Measurements from ENCODE around the gene RNASEH1. TPM values are rescaled to one million over a fixed set of nuclear protein-coding genes. Genes with fewer than 3 reads are reported as not detected.

Gene RNASEH1
- total and polyA plus RNA-seq, 10 of the 15 experiments (the other 5 are each of a cell fraction or from before 2014, with no cell fraction given) = 18.2 to 68.5 (median 28.2) TPM

DNA sequence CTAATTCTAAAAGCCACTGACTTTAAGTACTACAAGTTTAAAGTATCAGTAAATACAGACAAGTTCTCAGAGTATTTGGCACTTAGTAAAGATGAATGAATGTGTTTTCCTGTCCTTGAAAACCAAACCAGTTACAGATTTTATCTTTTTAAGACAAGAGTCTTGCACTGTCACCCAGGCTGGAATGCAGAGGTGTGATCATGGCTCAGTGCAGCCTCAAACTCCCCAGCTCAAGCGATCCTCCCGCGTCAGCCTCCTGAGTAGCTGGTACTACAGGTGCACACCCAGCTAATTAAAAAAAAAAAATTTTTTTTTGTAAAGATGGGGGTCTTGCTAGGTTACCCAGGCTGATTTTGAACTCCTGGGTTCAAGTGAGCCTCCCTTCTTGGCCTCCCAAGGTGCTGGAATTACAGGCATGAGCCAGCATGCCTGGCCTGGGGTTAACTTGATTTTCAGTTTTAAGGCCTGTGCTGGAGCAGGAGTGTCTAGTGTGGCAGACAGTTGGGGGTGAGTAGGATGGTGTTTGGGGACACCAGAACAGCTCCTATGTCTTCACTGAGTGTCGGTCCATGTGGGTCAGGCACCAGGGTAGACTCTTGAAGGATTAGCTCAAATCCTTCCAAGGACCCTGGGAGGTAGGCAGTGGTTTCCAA, 26.6 kb upstream of the RNASEH1 start:
- Histone ChIP-seq H3K79me2 (ENCODE audit: control insufficient read depth, insufficient read depth, low read length) (peaks cover 15% of the 10 kb centered on the region), H3K9ac (ENCODE audit: control insufficient read depth, insufficient read depth, low read length) (no peak overlapping the region), H3K4me3 (no peak overlapping the region), H3K27ac (ENCODE audit: control insufficient read depth, insufficient read depth) (no peak overlapping the region), H3K4me2 (ENCODE audit: control insufficient read depth, insufficient read depth) (no peak overlapping the region), H3K36me3 (ENCODE audit: control insufficient read depth in 2 of 2, insufficient read depth in 2 of 2, low read length in 1 of 2) (peaks cover 19 to 44% of the 10 kb centered on the region in 2 experiments), H4K20me1 (ENCODE audit: control insufficient read depth, insufficient read depth) (peaks cover 5% of the 10 kb centered on the region; the same call in 1 of the 2 replicates), H3K4me1 (ENCODE audit: control insufficient read depth, insufficient read depth, low read length) (no peaks in the 10 kb centered on the region; the same call in 1 of the 2 replicates), H3K9me3 (replicated peaks; ENCODE audit: control insufficient read depth, insufficient read depth, low read length) (no peaks in the 10 kb centered on the region), H2AFZ (ENCODE audit: control insufficient read depth, low read depth, low read length) (no peak overlapping the region), H3K27me3 (replicated peaks in 1 of 2; ENCODE audit: control insufficient read depth in 2 of 2, insufficient read depth in 2 of 2, low read length in 1 of 2) (no peaks in the 10 kb centered on the region)
- ChIA-PET SMC1A (ENCODE audit: uncharacterized antibody, unreplicated experiment) (interaction anchor here (0.7 to 1.4 kb wide), 3 partner anchors 11 to 40 kb away, joined by 3 to 4 read pairs (median 3); no protein-coding TSS in a partner anchor), RAD21 (ENCODE audit: unreplicated experiment) (interaction anchor here (1.3 kb wide), 1 partner anchor 39 kb away, joined by 4 read pairs; no protein-coding TSS in a partner anchor), POLR2A (interaction anchor here (0.5 to 1.2 kb wide), 2 partner anchors 25 to 348 kb away, joined by 3 read pairs; no protein-coding TSS in a partner anchor), CTCF (interaction anchor here (0.6 to 0.9 kb wide), 2 partner anchors 21 to 161 kb away, joined by 3 read pairs; no protein-coding TSS in a partner anchor)
- no peak for FAIRE-seq
- in situ Hi-C loops (cut with MboI) (no loop called here), intact Hi-C loops (cut with micrococcal nuclease; ENCODE audit: unreplicated experiment) (no loop called here)
- DNase-seq (ENCODE audit: low read depth, low spot score) = no peak
- BruUV-seq (replicated peaks) = no TSS peak
- TF ChIP-seq PML (IDR thresholded peaks at IDR 0.05; ENCODE audit: low read length) (no peak), ETV6 (conservative IDR thresholded peaks at IDR 0.05 in 1 of 2, IDR thresholded peaks at IDR 0.05 in 1 of 2; ENCODE audit: borderline replicate concordance in 1 of 2, low read depth in 1 of 2) (no peak), NFYA (IDR thresholded peaks at IDR 0.05; ENCODE audit: borderline replicate concordance, low read depth, low read length) (no peak), HDAC6 (IDR thresholded peaks at IDR 0.05; ENCODE audit: unreplicated experiment) (no peak)
- 83% methylated on average over 4 of the region's 4 CpGs for WGBS (ENCODE audit: insufficient coverage, insufficient replicate concordance, low lambda C conversion rate, missing lambda C conversion rate)
- ATAC-seq = no peak

DNA sequence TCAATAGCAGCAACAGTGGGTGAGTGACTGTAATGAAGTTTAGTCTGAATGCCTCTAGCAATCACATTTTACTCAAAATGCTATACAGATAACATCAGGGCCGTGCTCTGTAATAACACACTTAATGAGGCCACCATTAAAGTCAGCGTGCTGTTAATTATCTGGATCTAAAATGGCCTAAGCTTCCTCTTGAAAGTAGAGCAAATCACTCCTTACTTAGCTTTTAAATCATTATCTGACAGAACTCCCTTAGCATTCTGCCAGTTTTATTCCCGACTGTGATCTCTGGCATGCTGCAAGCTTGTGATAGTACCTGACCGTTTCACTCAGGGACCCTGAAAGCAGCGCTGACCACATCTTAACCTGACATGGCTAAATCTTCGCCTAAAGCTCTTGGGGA, 25.9 kb upstream of the RNASEH1 start:
- POLR2A ChIA-PET = interaction anchor here (1.2 kb wide), 1 partner anchor 25 kb away, joined by 3 read pairs; no protein-coding TSS in a partner anchor
- no peak for TF ChIP-seq ZNF274 (IDR thresholded peaks at IDR 0.05; ENCODE audit: insufficient read depth, insufficient read length)
- TF ChIP-seq, protein P1, sequence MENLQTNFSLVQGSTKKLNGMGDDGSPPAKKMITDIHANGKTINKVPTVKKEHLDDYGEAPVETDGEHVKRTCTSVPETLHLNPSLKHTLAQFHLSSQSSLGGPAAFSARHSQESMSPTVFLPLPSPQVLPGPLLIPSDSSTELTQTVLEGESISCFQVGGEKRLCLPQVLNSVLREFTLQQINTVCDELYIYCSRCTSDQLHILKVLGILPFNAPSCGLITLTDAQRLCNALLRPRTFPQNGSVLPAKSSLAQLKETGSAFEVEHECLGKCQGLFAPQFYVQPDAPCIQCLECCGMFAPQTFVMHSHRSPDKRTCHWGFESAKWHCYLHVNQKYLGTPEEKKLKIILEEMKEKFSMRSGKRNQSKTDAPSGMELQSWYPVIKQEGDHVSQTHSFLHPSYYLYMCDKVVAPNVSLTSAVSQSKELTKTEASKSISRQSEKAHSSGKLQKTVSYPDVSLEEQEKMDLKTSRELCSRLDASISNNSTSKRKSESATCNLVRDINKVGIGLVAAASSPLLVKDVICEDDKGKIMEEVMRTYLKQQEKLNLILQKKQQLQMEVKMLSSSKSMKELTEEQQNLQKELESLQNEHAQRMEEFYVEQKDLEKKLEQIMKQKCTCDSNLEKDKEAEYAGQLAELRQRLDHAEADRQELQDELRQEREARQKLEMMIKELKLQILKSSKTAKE (IDR thresholded peaks at IDR 0.05; ENCODE audit: low read depth, poor library complexity, severe bottlenecking) = no peak
- no peak for TF ChIP-seq CBX5 (IDR thresholded peaks at IDR 0.05; ENCODE audit: low read depth)
- TF ChIP-seq ZSCAN29 (IDR thresholded peaks at IDR 0.05) = no peak
- no peak for TF ChIP-seq RFX5 (IDR thresholded peaks at IDR 0.05; ENCODE audit: low read depth, low read length)
- TF ChIP-seq POU2F2 (IDR thresholded peaks at IDR 0.05; ENCODE audit: borderline replicate concordance, low read depth, low read length) = no peak
- TF ChIP-seq POLR2AphosphoS5 (IDR thresholded peaks at IDR 0.05; ENCODE audit: low read length) = 0 out of 2 replicates have a peak, but pooled peaks have one; percentile 25
- no peak for TF ChIP-seq RB1 (IDR thresholded peaks at IDR 0.05; ENCODE audit: borderline replicate concordance)

More for the DNA sequence above, 25.9 kb upstream of the RNASEH1 start:
- intact Hi-C loops (cut with micrococcal nuclease; ENCODE audit: unreplicated experiment) = no loop called here
- Histone ChIP-seq H3K9ac (ENCODE audit: control insufficient read depth, insufficient read depth, low read length) (no peak overlapping the region), H3K36me3 (ENCODE audit: control insufficient read depth in 2 of 2, insufficient read depth in 2 of 2, low read length in 1 of 2) (peaks cover 21 to 46% of the 10 kb centered on the region in 2 experiments), H4K20me1 (ENCODE audit: control insufficient read depth, insufficient read depth) (peaks cover 9% of the 10 kb centered on the region), H3K4me3 (no peak overlapping the region), H2AFZ (ENCODE audit: control insufficient read depth, low read depth, low read length) (no peak overlapping the region), H3K79me2 (ENCODE audit: control insufficient read depth, insufficient read depth, low read length) (peaks cover 22% of the 10 kb centered on the region), H3K27me3 (replicated peaks in 1 of 2; ENCODE audit: control insufficient read depth in 2 of 2, insufficient read depth in 2 of 2, low read length in 1 of 2) (no peaks in the 10 kb centered on the region), H3K4me2 (ENCODE audit: control insufficient read depth, insufficient read depth) (no peak overlapping the region), H3K27ac (ENCODE audit: control insufficient read depth, insufficient read depth) (no peak overlapping the region), H3K4me1 (ENCODE audit: control insufficient read depth, insufficient read depth, low read length) (peaks cover 3% of the 10 kb centered on the region; the same call in 1 of the 2 replicates), H3K9me3 (replicated peaks; ENCODE audit: control insufficient read depth, insufficient read depth, low read length) (no peaks in the 10 kb centered on the region)
- ChIA-PET CTCF (interaction anchor here (1.2 kb wide), 1 partner anchor 44 kb away, joined by 4 read pairs; no protein-coding TSS in a partner anchor), SMC1A (ENCODE audit: uncharacterized antibody, unreplicated experiment) (interaction anchor here (0.7 to 1.4 kb wide), 4 partner anchors 12 to 68 kb away, joined by 3 to 4 read pairs (median 3); no protein-coding TSS in a partner anchor), RAD21 (ENCODE audit: unreplicated experiment) (interaction anchor here (1.3 kb wide), 1 partner anchor 40 kb away, joined by 4 read pairs; no protein-coding TSS in a partner anchor)
- 98% methylated on average over 6 of the region's 6 CpGs for WGBS (ENCODE audit: insufficient coverage, insufficient replicate concordance, low lambda C conversion rate, missing lambda C conversion rate)
- no peak for FAIRE-seq
- in situ Hi-C loops (cut with MboI) = no loop called here
- no TSS peak for BruUV-seq (replicated peaks)
- no peak for ATAC-seq
- DNase-seq (ENCODE audit: low read depth, low spot score) = no peak
